ENCODE measurements around the gene SPHK2.
"Not testable (repeated sequence)": the region's sequence is repeated elsewhere in the genome, so short reads cannot be mapped to it uniquely, and the experiment has no call there.

Gene SPHK2

GRCh38 chr19:48637449-48637947, 18.2 kb downstream of the SPHK2 start:
- peak; percentile 99 for DNase-seq

- DNase-seq: peak; percentile 82
Observed at GRCh38 chr19:48637948-48638830, 18.9 kb downstream of the SPHK2 start.

- DNase-seq: no peak
Observed at GRCh38 chr19:48638831-48639381, 19.6 kb downstream of the SPHK2 start.

GRCh38 chr19:48639483-48640375, 20.4 kb downstream of the SPHK2 start:
- DNase-seq: no peak

- DNase-seq: no peak
Observed at GRCh38 chr19:48641850-48642249, 22.5 kb downstream of the SPHK2 start.

GRCh38 chr19:48642862-48643261, 23.6 kb downstream of the SPHK2 start:
- no peak for DNase-seq

- no peak for DNase-seq
Observed at GRCh38 chr19:48644355-48644754, 25.0 kb downstream of the SPHK2 start.

GRCh38 chr19:48644839-48645619, 25.7 kb downstream of the SPHK2 start:
- peak; percentile 75 for DNase-seq

GRCh38 chr19:48645620-48646000, 26.3 kb downstream of the SPHK2 start:
- DNase-seq: no peak

- DNase-seq: peak; percentile 96
Observed at GRCh38 chr19:48646001-48646721, 26.9 kb downstream of the SPHK2 start, which contains the start of gene CA11. CA11 (minus strand) TSS chr19:48646187; CDS start chr19:48645632, 555 bp downstream.

- no peak for DNase-seq
Observed at GRCh38 chr19:48646722-48647216, 27.5 kb downstream of the SPHK2 start.

GRCh38 chr19:48648134-48648533, 28.8 kb downstream of the SPHK2 start:
- DNase-seq: no peak

- DNase-seq: no peak
Observed at GRCh38 chr19:48650974-48651682, 31.8 kb downstream of the SPHK2 start.

- no peak for DNase-seq
Observed at GRCh38 chr19:48651683-48652048, 32.4 kb downstream of the SPHK2 start.

GRCh38 chr19:48654299-48655059, 35.2 kb downstream of the SPHK2 start:
- DNase-seq: no peak

GRCh38 chr19:48656840-48657474, 37.7 kb downstream of the SPHK2 start:
- DNase-seq: no peak

GRCh38 chr19:48657828-48658227, 38.5 kb downstream of the SPHK2 start:
- DNase-seq: not testable (repeated sequence)

- DNase-seq: no peak
Observed at GRCh38 chr19:48658483-48658882, 39.2 kb downstream of the SPHK2 start.

GRCh38 chr19:48659768-48660167, 40.5 kb downstream of the SPHK2 start:
- no peak for DNase-seq
